GM12878 (cell line): Measurements from ENCODE around the gene ARPC1B. TPM values are rescaled to one million over a fixed set of nuclear protein-coding genes. Genes with fewer than 3 reads are reported as not detected.

ENCODE experiments used
- ATAC-seq: fragments of 200-7000 bp; cut with Tn5 transposase; 3 replicates; pipeline ENCODE4 v1.9.1; 2020; ENCODE audit warnings: mild to moderate bottlenecking, moderate library complexity
- BruUV-seq: library from RNA; stranded (reverse); fragments of 400-500 nt; replicated peaks from 2 replicates; lab custom pipeline; 2021; lab: Mats Ljungman, UMichigan
- CTCF ChIA-PET: fragments of 300-600 bp; sonication (Branson Sonifier 250); formaldehyde crosslinking; extraction: SDS; loops from one replicate; lab custom pipeline; 2021; ENCODE audit warnings: inconsistent platforms; lab: Yijun Ruan, JAX
- POLR2A ChIA-PET: fragments of 350-600 bp; formaldehyde crosslinking; extraction: SDS; loops from one replicate; lab custom pipeline; 2021; ENCODE audit warnings: inconsistent platforms; lab: Charles Lee
- RAD21 ChIA-PET: fragments of 300-600 bp; sonication (Branson Sonifier 250); formaldehyde crosslinking; loops from one replicate; lab custom pipeline; 2023; ENCODE audit warnings: antibody characterized with exemption; ENCODE audit not compliant: unreplicated experiment; lab: Charles Lee
- SMC1A ChIA-PET: fragments of 300-600 bp; sonication (Branson Sonifier 250); formaldehyde crosslinking; loops from one replicate; lab custom pipeline; 2023; ENCODE audit not compliant: unreplicated experiment, uncharacterized antibody; lab: Charles Lee
- DNase-seq: peaks from one replicate; pipeline ENCODE4 v3.0.0-alpha.2; 2011; ENCODE audit warnings: low read depth, low spot score
- FAIRE-seq: peaks from 3 replicates; lab custom pipeline; 2011; peaks lifted over from hg19 to GRCh38; lab: Jason Lieb, UNC
- H2AFZ ChIP-seq: 2 replicates; pipeline ENCODE4 v1.6.0; 2011; ENCODE audit warnings: low read depth, low read length, control low read depth; ENCODE audit not compliant: control insufficient read depth
- H3K27ac ChIP-seq: 2 replicates; pipeline ENCODE4 v1.5.1; 2011; ENCODE audit warnings: control low read depth; ENCODE audit not compliant: control insufficient read depth, insufficient read depth
- H3K27me3 ChIP-seq, 2 experiments: replicated peaks in 1 of 2; 2 replicates each; pipeline versions ENCODE4 v1.6.0 to v1.6.1; 2011; ENCODE audit warnings: low read length in 1 of 2; ENCODE audit not compliant: control insufficient read depth in 2 of 2, insufficient read depth in 2 of 2
- H3K36me3 ChIP-seq, 2 experiments: 2 replicates each; pipeline ENCODE4 v1.5.1; 2011; ENCODE audit warnings: low read length in 1 of 2; ENCODE audit not compliant: control insufficient read depth in 2 of 2, insufficient read depth in 2 of 2
- H3K4me1 ChIP-seq: 2 replicates; pipeline ENCODE4 v1.6.1; 2011; ENCODE audit warnings: mild to moderate bottlenecking, low read length, moderate library complexity, mixed read lengths; ENCODE audit not compliant: control insufficient read depth, insufficient read depth
- H3K4me2 ChIP-seq: 2 replicates; pipeline ENCODE4 v1.6.0; 2011; ENCODE audit warnings: control low read depth; ENCODE audit not compliant: control insufficient read depth, insufficient read depth
- H3K4me3 ChIP-seq: fragments of 200-600 bp; sonication (generic); 2 replicates; pipeline ENCODE4 v1.5.1; 2016
- H3K79me2 ChIP-seq: 2 replicates; pipeline ENCODE4 v1.6.0; 2011; ENCODE audit warnings: low read length; ENCODE audit not compliant: control insufficient read depth, insufficient read depth
- H3K9ac ChIP-seq: 2 replicates; pipeline ENCODE4 v1.8.0; 2011; ENCODE audit warnings: low read length, control low read depth, mixed read lengths; ENCODE audit not compliant: control insufficient read depth, insufficient read depth
- H3K9me3 ChIP-seq: replicated peaks from 3 replicates; pipeline ENCODE4 v1.5.1; 2011; ENCODE audit warnings: mild to moderate bottlenecking, low read length; ENCODE audit not compliant: control insufficient read depth, insufficient read depth
- H4K20me1 ChIP-seq: 2 replicates; pipeline ENCODE4 v1.6.0; 2011; ENCODE audit not compliant: control insufficient read depth, insufficient read depth
- ASH2L ChIP-seq: fragments of 300-600, 200-600 bp; sonication (generic); IDR thresholded peaks from 2 replicates; pipeline ENCODE4 v1.6.1; 2017; ENCODE audit warnings: low read depth, mild to moderate bottlenecking, borderline replicate concordance
- ATF2 ChIP-seq: IDR thresholded peaks from 2 replicates; pipeline ENCODE4 v1.6.1; 2012; ENCODE audit warnings: low read length, inconsistent platforms
- ATF3 ChIP-seq: IDR thresholded peaks from 2 replicates; pipeline ENCODE4 v1.6.1; 2011; ENCODE audit warnings: low read depth, mild to moderate bottlenecking, low read length, moderate library complexity, borderline replicate concordance; ENCODE audit errors: extremely low read depth
- BACH1 ChIP-seq: fragments of 450-650 bp; IDR thresholded peaks from 2 replicates; pipeline ENCODE4 v1.6.1; 2017; ENCODE audit warnings: mild to moderate bottlenecking, borderline replicate concordance
- CHD1 ChIP-seq: IDR thresholded peaks from 2 replicates; pipeline ENCODE4 v1.6.1; 2012; ENCODE audit warnings: low read depth, low read length, improper control_type of control experiment
- HDAC2 ChIP-seq: fragments of 200-600 bp; sonication (generic); IDR thresholded peaks from 2 replicates; pipeline ENCODE4 v1.6.1; 2017
- HDGF ChIP-seq: fragments of 450-650 bp; IDR thresholded peaks from 2 replicates; pipeline ENCODE4 v1.6.1; 2016; ENCODE audit warnings: antibody characterized with exemption
- MXI1 ChIP-seq: fragments of 150-350 bp; IDR thresholded peaks from 2 replicates; pipeline ENCODE4 v1.6.1; 2011; ENCODE audit warnings: low read depth, mild to moderate bottlenecking, inconsistent platforms, low read length, improper control_type of control experiment
- MYC ChIP-seq: IDR thresholded peaks from 2 replicates; pipeline ENCODE4 v1.6.1; 2011; ENCODE audit warnings: mild to moderate bottlenecking, low read length, moderate library complexity, inconsistent platforms; ENCODE audit not compliant: insufficient read depth, insufficient replicate concordance, insufficient read length, severe bottlenecking
- NR2F1 ChIP-seq: fragments of 450-650 bp; conservative IDR thresholded peaks from 2 replicates; pipeline ENCODE4 v1.6.1; 2017; ENCODE audit warnings: mild to moderate bottlenecking
- NRF1 ChIP-seq: conservative IDR thresholded peaks from 2 replicates; pipeline ENCODE4 v1.6.1; 2011; ENCODE audit warnings: mild to moderate bottlenecking, low read depth, low read length, improper control_type of control experiment
- PAX5 ChIP-seq: IDR thresholded peaks from 2 replicates; pipeline ENCODE4 v1.6.1; 2011; ENCODE audit warnings: low read depth, low read length, borderline replicate concordance
- SMAD1 ChIP-seq: fragments of 450-650 bp; IDR thresholded peaks from 2 replicates; pipeline ENCODE4 v1.6.1; 2018; ENCODE audit warnings: mild to moderate bottlenecking, low read depth; ENCODE audit not compliant: partially characterized antibody
- SMC3 ChIP-seq: IDR thresholded peaks from 2 replicates; pipeline ENCODE4 v1.6.1; 2011; ENCODE audit warnings: low read length, improper control_type of control experiment, borderline replicate concordance
- SREBF1 ChIP-seq: IDR thresholded peaks from 2 replicates; pipeline ENCODE4 v1.6.1; 2012; ENCODE audit warnings: mild to moderate bottlenecking, low read length
- SRF ChIP-seq, 2 experiments: IDR thresholded peaks; 2 replicates each; pipeline ENCODE4 v1.6.1; 2011; ENCODE audit warnings: low read depth in 2 of 2, low read length in 2 of 2, mild to moderate bottlenecking in 1 of 2, moderate library complexity in 1 of 2
- TAF1 ChIP-seq: IDR thresholded peaks from 2 replicates; pipeline ENCODE4 v1.6.1; 2011; ENCODE audit warnings: mild to moderate bottlenecking, low read depth, low read length, borderline replicate concordance
- WGBS: methylation state at CpG from one replicate; pipeline ENCODE4 v1.1.6; 2016; ENCODE audit warnings: low lambda C conversion rate; ENCODE audit not compliant: insufficient replicate concordance, insufficient coverage; ENCODE audit errors: missing lambda C conversion rate; 5-methylcytosine and 5-hydroxymethylcytosine counted together
- in situ Hi-C: fragments of 300-500 bp; cut with MboI; formaldehyde crosslinking; loops from 9 replicates; pipeline ENCODE4 v1.14.3; 2018; ENCODE audit warnings: mixed read lengths
- intact Hi-C: fragments of 100-400 bp; cut with micrococcal nuclease; formaldehyde crosslinking; loops from one replicate; pipeline ENCODE4 v1.14.2; 2022; ENCODE audit not compliant: unreplicated experiment
- polyA plus RNA-seq, 11 experiments: library from polyadenylated mRNA; depleted of rRNA in 4 of 11; unstranded in 6 of 11; stranded (reverse) in 5 of 11; fragments of >200 nt; fragmentation: Nextera tagmentation in 4 of 11; fragmentation: Illumina TruSeq in 1 of 11; extraction: Ambion mirVana in 4 of 11; extraction: Trizol in 1 of 11; gene quantifications; 1 replicate in 1 of 11; 2 replicates in 10 of 11; pipeline versions ENCODE4 v1.2.1 to v1.2.3, GENCODE V29; 2011 to 2016; ENCODE audit warnings: inconsistent platforms in 2 of 11, missing spikeins in 2 of 11, low read depth in 1 of 11
- total RNA-seq, 4 experiments: library from RNA; depleted of rRNA in 3 of 4; stranded (reverse); fragments of >200 nt in 3 of 4; fragmentation: Illumina TruSeq in 1 of 4; extraction: Trizol in 1 of 4; gene quantifications; 2 replicates each; pipeline versions ENCODE4 v1.2.1 to v1.2.3, GENCODE V29; 2013 to 2021

The ARPC1B gene
- total and polyA plus RNA-seq, 10 of the 15 experiments (the other 5 are each of a cell fraction or from before 2014, with no cell fraction given) = 14.1 to 762 (median 387) TPM

- BruUV-seq = no TSS peak
- in situ Hi-C loops = no loop called here
- ChIA-PET POLR2A (interaction anchor here (0.7 to 4.9 kb wide), 2 partner anchors 31 to 35 kb away, joined by 3 to 51 read pairs; no protein-coding TSS in a partner anchor), RAD21 (interaction anchor here (2.7 kb wide), 1 partner anchor 27 kb away, joined by 8 read pairs; the partner anchor contains the start of genes CPSF4 and PTCD1), SMC1A (no interaction called here), CTCF (no interaction called here)
- peaks cover 57% of the 10 kb centered on the region for H3K79me2 ChIP-seq
- no peak overlapping the region for H3K9ac ChIP-seq
- H3K9me3 ChIP-seq = no peaks in the 10 kb centered on the region
- peak overlapping the region; percentile 58 for H3K4me2 ChIP-seq
- FAIRE-seq (no peak), DNase-seq (no peak), ATAC-seq (no peak)
- H3K36me3 ChIP-seq = peaks cover 7 to 24% of the 10 kb centered on the region in 2 experiments
- WGBS = 100% methylated on average over 2 of the region's 2 CpGs
- peaks cover 12% of the 10 kb centered on the region for H3K4me1 ChIP-seq
- H3K4me3 ChIP-seq = peak overlapping the region; percentile 100; the same call in 1 of the 2 replicates
- no peak overlapping the region for H3K27ac ChIP-seq
- H2AFZ ChIP-seq = no peak overlapping the region
- intact Hi-C loops = no loop called here
- no peaks in the 10 kb centered on the region for H3K27me3 ChIP-seq
- no peaks in the 10 kb centered on the region for H4K20me1 ChIP-seq
- TF ChIP-seq SMC3 (no peak), ATF3 (no peak), SMAD1 (no peak), ATF2 (no peak), HDGF (no peak), MXI1 (no peak), MYC (no peak), NRF1 (no peak), TAF1 (no peak), BACH1 (no peak), CHD1 (no peak), HDAC2 (no peak), SRF (IDR thresholded peaks at IDR 0.05; ENCODE audit: low read depth in 2 of 2, low read length in 2 of 2) (no peak), PAX5 (no peak), ASH2L (no peak), SREBF1 (no peak), NR2F1 (no peak)
- TF ChIP-seq, all 136 proteins: peak for 0
Observed at GRCh38 chr7:99410635-99411034, 36.1 kb downstream of the ARPC1B start.
